NCI-H345 treated with DMSO at 0.1 percent for 48 hours (cell line): ENCODE results near the gene RNASE9.
"Not testable (repeated sequence)": the region's sequence is repeated elsewhere in the genome, so short reads cannot be mapped to it uniquely, and the experiment has no call there.

Source experiments
- DNase-seq: peaks from one replicate; lab custom pipeline; 2025; ENCODE audit not compliant: unreplicated experiment; lab: John Stamatoyannopoulos, UW

The RNASE9 gene

DNA sequence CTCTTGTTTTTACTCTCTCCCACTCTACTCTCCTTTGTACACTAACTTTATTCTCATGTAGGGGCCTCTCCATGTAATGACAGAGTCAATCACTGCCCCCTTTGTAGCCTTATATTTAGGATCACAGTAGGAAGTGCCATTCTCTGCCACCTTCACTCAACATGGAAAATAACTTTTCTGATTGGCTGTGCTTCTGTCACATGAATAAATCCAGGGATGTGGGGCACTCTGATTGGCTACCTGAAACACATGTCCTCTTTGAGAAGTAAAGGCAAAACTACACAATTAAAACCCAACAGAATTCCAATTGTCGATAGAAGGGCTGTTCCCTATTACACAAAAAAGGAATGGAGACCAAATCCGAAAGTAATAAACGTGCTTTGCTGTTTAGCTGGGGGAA, at the start of gene RNASE9:
RNASE9 (minus strand) TSS at position 87 of the 400 bp plus-strand sequence.
- no peak for DNase-seq

DNA sequence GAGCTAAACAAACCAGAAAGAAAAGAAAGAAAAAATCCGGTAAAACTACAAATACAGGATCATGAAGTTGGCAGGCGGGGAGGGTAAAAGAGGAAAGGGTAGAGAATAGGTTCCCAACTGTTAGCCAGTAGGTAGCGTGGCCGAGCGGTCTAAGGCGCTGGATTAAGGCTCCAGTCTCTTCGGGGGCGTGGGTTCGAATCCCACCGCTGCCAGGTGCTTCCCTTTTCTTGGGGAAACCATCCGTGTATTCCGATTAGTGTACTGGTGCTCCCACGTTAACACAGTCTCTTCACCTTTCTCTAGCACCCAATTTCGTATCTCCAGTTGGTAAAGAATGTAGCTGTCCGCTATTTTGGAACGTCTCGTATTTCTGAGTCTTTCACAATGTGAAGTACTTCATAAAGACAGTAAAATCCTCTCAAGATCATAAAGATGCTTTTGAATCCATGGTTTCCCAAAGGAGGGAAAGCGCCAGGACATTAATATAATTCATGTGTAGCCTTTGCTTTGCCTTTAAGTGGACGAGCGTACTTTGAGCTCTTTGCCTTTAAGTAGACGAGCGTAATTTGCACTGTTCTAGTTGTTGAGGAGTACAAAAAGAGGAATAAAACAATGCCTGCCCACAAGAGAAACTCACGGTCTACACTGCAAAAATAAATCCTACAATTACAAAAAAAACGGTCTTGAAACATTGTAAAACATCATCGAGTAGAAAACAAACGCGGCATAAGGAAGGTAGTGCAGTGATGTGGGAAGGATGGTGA, 49.3 kb upstream of the RNASE9 start:
- peak; percentile 40 for DNase-seq

DNA sequence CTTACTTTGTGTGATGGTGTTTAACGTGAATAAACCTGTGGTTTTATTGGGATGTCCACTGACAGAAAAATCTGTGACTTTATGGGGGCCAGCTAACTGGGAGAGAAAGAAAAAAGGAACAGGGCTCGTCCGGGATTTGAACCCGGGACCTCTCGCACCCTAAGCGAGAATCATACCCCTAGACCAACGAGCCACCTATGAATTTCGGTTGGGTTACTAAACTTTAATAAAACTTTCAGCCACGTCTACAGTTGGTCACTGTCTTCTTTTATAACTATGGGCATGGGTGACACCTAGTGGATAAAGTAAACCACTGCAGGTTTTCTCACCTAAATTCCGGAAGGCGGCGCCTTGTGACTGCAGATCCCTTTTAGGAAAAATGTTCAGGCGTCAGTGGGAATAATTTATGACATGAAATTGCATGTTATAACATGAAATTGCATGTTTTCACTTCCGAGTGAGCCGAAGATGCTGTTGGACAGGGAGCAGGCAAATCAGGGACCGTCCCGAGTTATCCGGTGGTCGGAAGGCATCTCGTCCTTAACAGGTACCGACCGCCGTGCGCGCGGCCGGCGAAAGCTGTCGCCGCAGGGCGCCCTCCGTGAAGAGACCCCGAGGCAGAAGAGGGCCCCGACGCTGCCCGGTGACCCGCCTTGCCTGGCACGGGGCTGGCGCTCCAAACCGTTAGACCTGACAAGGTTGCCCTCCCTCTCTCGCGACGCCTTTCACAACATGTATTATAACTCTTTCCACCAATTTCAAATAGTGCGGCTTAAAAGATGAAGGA, 48.6 kb upstream of the RNASE9 start:
- peak; percentile 85 for DNase-seq

DNA sequence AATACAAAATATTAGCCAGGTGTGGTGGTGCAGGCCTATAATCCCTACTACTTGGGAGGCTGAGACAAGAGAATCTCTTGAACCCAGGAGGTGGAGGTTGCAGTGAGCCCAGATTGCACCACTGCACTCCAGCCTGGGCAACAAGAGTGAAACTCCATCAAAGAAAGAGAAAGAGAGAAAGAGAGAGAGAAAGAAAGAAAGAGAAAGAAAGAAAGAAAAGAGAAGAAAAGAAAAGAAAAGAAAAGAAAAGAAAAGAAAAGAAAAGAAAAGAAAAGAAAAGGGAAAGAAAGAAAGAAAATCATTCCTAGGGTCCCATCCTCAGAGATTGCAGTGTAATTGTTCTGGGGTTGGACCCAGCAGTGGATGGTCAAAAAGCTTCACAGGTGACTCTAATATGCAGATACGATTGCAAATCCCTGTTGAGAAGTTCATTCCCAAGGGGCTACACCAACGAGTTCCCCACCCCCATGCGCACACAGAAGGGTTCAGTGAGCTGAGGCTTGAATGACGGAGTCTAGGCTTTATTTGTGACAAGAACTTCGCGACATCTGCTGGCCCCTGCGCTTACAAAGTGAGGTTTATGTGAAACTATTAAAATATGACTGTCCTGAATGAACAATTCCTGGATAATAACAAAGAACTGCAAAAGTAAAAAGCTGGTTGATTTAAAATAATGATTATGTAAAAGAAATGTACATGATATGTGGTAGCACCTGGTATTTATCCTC, 47.7 kb upstream of the RNASE9 start:
- no peak for DNase-seq

DNA sequence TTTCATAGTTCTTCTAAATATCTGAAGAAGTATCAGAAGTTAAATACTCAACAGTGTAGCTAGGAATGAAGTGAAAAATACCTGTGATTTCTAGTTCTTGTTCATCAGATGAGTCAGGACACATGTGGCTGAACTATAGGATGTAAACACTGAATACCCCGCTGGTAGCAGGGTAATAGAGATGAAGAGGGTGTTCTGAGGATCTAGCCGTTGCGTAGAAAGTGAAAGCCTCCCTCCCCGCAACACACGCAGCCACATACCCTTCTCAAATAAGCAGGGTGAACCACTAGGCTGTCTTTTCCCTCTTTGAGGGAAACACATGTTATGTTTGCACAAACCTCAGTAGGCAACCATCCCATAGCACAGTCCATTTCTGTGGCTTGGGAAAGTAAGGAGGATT, 46.8 kb upstream of the RNASE9 start:
- no peak for DNase-seq

DNA sequence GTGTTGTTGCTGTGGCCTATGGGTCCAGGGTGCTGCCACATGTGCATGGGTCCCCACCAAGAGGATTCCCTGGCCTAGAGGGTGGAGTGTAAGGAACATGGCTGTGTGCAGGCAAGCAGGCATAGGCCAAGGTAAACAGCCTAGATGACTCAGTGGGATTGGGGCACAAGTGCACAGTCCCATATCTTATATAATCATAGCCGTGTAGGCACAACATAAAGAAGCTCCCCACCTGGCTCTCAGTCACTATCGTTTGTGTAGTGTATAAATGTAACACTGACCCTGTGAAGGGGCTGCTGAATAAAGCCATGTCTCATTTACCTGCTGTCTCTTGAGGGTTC, 46.0 kb upstream of the RNASE9 start:
- DNase-seq: no peak

DNA sequence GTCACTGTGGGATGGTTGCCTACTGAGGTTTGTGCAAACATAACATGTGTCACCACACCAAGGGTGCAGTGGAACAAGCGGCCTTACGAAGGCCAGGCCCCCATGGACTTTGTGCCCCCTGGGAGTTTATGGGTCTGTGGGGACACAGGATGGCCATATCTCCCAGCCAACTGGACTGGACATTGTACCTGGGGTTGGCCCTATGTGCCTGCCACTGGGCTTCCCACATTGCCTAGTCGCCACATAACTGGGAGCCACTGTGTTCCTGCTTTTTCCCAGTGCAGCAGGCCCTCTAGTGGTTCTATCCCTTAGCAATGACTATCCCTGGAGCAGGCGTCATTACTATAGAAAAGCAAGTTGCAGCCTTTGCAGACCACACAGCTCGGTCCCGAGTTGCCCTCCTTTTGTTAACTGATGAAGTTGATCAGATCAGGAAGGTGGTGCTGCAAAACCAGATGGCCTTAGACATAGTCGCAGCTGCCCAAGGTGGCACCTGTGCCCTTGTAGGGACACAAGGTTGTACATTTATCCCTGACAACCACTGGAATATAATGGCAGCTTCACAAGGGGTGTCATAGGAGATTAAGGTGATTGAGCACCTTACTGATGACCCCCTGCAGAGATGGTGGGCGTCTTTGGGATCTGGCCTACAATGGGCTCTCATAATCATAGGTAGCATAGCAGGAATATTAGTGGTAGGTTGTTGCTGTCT, 45.5 kb upstream of the RNASE9 start:
- DNase-seq: no peak

DNA sequence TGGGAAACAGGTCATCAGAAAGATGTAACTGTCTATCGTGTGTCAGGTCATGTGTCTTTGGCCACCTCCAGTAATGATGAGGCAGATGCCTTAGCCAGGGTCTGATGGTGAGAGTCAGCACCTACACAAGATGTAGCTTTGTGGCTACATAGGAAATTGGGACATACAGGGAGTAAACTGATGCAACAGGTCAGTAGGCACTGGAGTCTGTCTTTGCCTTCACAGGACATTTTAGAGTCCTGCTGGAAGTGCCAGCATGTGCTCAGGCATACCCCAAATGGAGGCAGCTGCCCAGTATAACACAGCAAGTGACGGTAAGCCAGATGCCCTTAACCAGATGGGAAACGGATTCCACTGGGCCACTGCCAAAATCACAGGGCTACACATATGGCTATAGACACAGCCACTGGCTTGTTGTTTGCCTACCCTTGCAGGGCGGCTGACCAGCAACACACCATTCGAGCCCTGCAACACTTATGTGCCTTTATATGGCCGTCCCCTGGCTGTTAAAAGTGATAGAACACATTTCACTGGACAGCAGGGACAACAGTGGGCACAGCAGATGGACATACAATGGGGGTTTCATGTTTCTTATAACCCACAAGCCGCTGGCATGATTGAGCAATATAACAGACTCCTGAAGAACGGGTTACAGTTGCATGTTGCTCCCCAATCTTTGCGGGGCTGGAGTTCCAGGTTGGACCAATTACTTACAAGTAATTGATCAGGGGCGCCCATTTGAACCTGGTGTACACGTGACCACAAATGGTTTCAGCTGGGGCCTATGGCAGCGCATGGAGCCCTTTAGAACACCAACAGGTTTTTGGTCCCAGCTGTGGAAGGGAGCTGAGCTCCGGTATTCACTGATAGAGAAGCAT, 43.2 kb upstream of the RNASE9 start:
- no peak for DNase-seq

DNA sequence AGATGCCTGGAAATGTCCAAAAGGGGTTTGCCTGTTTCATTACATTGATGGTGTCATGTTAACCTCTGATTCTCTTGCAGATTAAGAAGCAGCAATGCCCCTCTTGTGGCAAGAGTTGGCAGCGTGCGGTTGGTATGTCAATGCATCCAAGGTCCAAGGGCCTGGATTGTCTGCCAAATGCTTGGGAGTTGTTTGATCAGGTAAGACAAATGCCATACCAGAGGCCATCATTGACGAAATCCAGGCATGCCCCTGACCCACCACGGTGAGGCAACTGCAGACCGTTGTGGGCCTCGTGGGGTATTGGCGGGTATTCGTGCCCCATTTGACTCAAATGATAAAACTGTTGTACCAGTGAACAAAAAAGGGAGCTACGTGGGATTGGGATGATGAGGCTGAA, 41.7 kb upstream of the RNASE9 start:
- no peak for DNase-seq

DNA sequence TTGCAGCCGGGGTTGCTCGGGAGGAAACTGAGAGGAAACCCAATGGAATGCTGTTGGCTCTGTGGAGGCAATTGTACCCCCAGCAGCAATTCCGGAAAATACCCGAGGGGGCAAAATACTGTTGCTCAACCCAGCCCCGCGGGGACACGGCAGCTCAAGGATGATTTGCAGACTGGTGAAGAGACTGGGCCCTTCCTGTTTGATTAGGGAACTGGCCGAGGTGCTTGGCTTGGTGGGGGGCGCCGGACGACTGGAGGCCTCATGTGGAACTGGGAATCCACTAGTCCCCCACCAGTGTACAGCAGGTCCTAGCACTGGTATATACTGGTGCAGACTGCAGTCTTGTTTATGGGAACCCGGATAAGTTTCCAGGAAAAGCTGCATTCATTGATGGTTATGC, 40.7 kb upstream of the RNASE9 start:
- no peak for DNase-seq

DNA sequence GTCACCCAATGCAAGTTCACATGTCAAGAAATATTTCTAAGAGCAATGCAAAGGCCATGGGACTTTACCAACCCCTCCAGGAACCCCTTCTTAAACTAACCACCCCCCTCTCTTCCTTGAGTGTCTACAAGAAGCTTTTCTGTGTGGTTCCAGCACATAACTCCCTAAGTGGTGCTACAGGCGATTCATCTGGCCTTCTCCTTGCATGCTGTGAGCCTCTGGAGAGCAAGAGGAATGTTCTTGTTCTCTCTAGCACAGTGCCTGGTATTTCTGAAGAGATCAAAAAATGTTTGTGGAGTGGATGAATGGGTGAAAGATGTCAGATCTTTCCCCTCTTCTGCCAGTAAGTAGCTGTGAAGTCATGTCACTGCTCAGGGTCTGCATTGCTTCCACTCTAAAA, 36.3 kb upstream of the RNASE9 start:
- no peak for DNase-seq

DNA sequence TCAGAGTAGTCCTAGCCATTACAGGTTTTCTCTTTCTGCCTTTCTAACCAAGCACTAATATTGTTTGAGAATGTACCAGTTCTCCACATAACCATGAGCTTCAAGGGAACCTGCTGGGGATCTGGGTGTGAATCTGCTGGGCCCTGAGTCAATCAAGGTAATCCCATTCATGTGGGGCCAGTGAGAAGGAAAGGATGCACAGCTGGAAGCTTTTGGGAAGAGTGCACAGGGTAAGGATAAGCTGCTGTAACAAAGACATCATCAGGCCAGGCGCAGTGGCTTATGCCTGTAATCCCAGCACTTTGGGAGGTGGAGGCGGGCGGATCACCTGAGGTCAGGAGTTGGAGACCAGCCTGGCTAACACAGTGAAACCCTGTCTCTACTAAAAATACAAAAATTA, 34.9 kb upstream of the RNASE9 start:
- not testable (repeated sequence) for DNase-seq

DNA sequence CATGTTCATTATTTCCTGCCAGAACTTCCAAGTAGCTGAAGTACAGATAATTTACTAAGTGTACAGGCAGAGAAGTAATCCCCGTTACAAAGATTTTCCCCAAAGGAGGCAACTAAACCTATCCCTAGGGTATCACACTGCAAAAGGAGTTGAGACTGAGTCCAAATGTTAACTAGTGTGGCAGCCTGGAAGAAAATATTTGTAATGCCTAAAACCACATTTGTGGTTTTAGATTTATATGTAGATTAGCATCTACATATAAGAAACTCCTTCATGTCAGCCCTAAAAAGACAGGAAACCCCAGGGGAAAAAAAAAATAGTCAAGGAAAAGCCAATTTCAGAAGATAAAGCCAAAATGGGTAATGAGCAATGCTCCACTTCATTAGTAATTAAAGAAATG, 31.7 kb upstream of the RNASE9 start:
- no peak for DNase-seq

DNA sequence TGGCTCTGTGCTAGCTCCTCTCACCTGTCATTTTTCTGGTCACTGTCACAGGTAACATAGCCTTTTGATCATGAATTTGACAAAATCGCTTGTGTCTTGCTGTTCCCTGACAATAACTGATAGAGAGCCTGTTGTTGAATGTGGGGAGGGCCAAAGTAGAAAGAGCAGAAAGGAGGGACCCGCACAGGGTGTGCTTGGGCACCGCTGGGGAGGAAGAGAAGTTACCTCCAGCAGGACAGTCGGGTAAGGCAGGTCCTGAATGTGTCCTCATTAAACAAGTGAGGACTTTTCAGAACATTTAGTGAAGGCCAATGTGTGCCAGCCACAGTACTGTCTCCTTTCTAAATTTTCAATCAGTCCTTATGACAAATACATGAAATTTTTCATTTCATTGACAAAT, 30.4 kb upstream of the RNASE9 start, which contains the start of gene RNASE12:
RNASE12 (minus strand) TSS at position 142 of the 400 bp plus-strand sequence. CDS start 653 bp downstream, outside the sequence.
- DNase-seq: no peak

DNA sequence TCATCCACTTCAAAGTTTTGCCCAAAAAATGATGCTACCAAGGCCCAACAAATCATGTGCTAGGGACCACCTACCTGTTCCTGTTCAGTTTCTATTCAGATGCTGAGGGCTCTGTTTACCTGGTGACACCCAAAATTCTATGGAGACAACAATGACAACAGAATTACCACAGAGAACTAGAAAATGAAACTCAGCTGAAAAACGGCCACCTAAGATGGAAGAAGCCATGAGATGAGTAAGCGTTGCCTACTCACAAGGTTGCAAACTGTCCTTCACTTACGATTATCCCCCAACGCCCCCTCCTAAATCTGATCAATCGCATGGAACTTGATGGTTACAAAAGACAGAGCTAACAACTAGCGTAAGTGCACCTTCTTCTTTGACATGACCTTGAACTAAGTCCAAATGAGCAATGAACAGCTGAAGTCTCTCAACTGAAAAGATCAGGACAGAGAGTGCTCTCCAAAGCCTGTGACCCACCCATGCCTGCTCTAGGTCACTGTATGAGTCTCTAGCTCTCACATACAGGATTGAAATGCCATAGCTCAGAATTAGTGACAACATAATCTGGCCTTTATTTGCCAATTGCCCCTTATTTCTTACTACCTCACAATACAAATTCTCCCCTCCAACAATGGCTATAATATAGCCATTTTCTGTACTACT, 26.8 kb upstream of the RNASE9 start, which contains the start of gene RNASE11:
RNASE11 (minus strand) TSS at position 513 of the 666 bp plus-strand sequence.
- DNase-seq: no peak

DNA sequence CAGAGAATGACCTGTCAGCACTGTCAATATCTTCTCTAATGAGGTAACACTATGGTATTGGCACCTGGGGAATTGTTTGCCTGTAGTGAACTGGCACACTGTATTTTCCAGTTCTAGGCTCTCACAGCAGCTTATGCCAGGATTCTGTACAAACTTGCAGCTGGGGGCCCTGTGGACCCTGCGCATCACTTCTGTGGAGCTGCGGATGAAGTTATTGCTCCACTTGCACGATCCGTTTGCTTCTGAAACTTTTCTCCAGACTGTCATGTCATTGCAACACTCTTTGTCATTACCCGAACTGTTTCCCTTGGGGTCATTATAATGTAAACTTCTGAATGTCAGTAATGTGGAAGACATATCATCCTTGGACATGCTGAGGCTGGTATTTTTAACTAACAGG, 23.1 kb upstream of the RNASE9 start:
- DNase-seq: no peak

DNA sequence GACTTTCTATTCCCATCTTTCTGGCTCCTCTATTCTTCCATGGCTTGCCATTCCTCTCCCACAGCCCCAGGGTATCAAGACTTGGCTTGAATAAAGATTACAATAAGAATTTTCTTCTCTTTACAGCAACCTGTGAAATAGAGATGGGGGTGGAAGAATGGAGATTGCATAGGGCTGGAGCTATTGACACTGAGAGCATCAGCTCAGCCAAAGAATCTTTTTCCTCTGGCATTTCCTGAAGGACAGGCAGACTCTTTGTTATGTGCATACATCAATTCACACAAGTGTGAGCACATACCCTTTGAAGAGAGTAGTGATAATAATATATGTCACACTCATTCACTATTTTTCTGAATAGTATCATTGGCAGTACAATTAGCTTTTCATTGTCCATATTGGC, 22.3 kb upstream of the RNASE9 start:
- no peak for DNase-seq

DNA sequence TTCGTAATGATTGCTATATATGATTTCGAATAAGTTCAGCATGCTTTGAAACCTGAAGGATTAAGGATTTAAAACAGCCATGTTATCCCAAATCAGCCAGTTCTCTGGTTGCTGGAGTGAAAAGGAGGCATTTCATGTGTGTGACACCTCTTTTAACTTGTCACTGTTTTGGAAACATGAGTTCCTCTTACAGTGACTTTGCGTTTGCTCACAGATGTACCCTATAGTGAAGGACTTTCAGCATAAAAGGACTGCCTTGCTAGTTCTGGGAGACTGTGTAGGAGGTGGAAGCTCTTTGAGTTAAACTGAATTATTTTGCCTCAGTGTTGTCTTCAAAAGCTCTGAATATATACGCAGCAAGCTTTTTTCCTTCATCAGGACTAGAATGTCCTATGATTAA, 19.4 kb upstream of the RNASE9 start:
- DNase-seq: no peak

DNA sequence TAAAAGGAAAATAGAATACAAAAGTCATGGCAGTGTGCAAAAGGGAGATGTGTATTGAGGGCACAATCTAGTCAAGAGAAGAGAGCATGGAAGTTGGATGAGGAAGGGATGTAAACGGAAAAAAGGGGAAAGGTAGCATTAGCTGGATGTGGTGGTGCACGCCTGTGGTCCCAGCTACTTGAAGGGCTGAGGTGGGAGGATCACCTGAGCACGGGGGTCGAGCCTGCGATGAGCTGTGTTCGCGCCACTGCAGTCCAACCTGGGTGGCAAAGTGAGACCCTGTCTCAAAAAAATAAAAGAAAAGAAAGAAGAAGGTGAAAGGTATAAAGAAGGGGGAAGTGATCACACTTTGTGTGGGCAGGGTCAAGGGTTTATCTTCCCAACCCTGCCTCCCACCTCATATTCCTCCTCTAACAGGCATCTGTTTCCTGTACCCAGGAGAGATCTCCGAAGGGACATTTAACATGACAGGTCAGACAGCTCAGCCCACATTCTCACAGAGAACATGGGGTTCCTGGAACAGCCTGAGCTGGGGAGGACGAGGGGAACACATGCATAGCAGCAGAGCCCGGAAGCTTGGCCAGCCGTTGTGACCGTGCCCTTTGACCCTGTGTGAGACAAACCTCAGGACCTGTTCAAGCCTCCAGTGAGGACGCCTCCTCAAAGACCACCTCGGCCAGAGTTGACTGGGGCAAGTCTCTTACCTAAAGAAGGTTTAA, 18.1 kb upstream of the RNASE9 start:
- DNase-seq: no peak
